ENCODE data around the gene WDR82.

DNA sequence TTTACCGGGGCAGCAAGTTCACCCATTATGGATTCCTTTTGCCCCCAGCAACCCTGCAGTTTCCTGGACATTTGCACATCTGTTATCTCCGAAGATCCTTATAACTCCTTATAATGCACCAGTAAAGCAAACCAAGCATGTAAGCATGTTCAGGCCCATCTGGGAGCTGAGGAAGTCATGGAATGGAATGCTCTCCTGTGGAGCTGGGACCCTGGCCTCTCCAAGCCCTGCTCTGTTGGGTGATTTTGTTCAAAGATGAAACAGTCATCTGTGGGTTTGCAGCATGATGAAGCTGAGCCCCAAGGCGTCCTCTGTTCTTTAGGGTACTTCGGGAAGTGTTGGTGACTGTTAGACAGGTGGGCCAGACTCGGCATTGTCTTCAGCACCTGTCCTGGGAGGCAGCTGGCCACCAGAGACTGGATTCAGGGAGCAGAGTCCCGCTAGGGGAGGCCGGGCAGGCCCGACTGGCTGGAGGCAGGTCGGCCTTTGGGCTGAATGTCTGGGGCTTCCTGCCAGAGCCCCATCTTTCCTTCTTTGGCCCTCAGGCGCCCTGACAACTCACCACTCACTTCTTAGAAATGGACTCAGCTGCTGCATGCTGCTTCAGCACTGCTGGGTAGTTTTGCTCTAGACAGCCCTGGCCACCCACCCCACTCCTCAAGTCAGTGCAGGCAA, 41.6 kb upstream of the WDR82 start:
- TF ChIP-seq, protein P1, sequence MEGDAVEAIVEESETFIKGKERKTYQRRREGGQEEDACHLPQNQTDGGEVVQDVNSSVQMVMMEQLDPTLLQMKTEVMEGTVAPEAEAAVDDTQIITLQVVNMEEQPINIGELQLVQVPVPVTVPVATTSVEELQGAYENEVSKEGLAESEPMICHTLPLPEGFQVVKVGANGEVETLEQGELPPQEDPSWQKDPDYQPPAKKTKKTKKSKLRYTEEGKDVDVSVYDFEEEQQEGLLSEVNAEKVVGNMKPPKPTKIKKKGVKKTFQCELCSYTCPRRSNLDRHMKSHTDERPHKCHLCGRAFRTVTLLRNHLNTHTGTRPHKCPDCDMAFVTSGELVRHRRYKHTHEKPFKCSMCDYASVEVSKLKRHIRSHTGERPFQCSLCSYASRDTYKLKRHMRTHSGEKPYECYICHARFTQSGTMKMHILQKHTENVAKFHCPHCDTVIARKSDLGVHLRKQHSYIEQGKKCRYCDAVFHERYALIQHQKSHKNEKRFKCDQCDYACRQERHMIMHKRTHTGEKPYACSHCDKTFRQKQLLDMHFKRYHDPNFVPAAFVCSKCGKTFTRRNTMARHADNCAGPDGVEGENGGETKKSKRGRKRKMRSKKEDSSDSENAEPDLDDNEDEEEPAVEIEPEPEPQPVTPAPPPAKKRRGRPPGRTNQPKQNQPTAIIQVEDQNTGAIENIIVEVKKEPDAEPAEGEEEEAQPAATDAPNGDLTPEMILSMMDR (IDR thresholded peaks at IDR 0.05; ENCODE audit: insufficient read depth, low read depth, low read length), result no peak
- TF ChIP-seq EZH2 (IDR thresholded peaks at IDR 0.05; ENCODE audit: insufficient read depth, low read length), result no peak
